SK-N-SH treated with all-trans-retinoic acid at 6 μM for 48 hours (cell line): ENCODE measurements around the gene GRIK1.

ENCODE experiments used
- ARNTL ChIP-seq: fragments of 450-650 bp; formaldehyde crosslinking; IDR thresholded peaks from 2 replicates; pipeline ENCODE4 v1.5.0; 2020; ENCODE audit warnings: low read depth, mild to moderate bottlenecking, moderate library complexity, borderline replicate concordance
- CREB5 ChIP-seq: fragments of 250-450 bp; sonication (Bioruptor Pico); IDR thresholded peaks from 2 replicates; pipeline ENCODE4 v1.5.1; 2020; ENCODE audit warnings: low read depth, mild to moderate bottlenecking, moderate library complexity
- CSRNP3 ChIP-seq: fragments of 250-450 bp; sonication (Bioruptor Pico); IDR thresholded peaks from 2 replicates; pipeline ENCODE4 v1.5.1; 2021; ENCODE audit warnings: mild to moderate bottlenecking, moderate library complexity
- ESRRG ChIP-seq: fragments of 250-450 bp; sonication (Bioruptor Pico); IDR thresholded peaks from 2 replicates; pipeline ENCODE4 v1.6.1; 2021; ENCODE audit warnings: mild to moderate bottlenecking
- PATZ1 ChIP-seq: fragments of 250-450 bp; sonication (Bioruptor Pico); IDR thresholded peaks from 2 replicates; pipeline ENCODE4 v1.8.0; 2020; ENCODE audit warnings: mild to moderate bottlenecking, moderate library complexity, borderline replicate concordance
- POU6F1 ChIP-seq: fragments of 250-450 bp; sonication (Bioruptor Pico); IDR thresholded peaks from 2 replicates; pipeline ENCODE4 v1.8.0; 2021; ENCODE audit warnings: low read depth, mild to moderate bottlenecking, moderate library complexity, borderline replicate concordance
- PPARA ChIP-seq: fragments of 250-450 bp; sonication (Bioruptor Pico); IDR thresholded peaks from 2 replicates; pipeline ENCODE4 v1.5.0; 2020; ENCODE audit warnings: mild to moderate bottlenecking, borderline replicate concordance
- TOX ChIP-seq: fragments of 250-450 bp; sonication (Bioruptor Pico); IDR thresholded peaks from 2 replicates; pipeline ENCODE4 v1.8.0; 2021; ENCODE audit warnings: mild to moderate bottlenecking, moderate library complexity, borderline replicate concordance
- ZFP3 ChIP-seq: fragments of 250-450 bp; sonication (Bioruptor Pico); IDR thresholded peaks from 2 replicates; pipeline ENCODE4 v1.5.0; 2020; ENCODE audit warnings: mild to moderate bottlenecking, moderate library complexity
- ZFP30 ChIP-seq: fragments of 450-650 bp; formaldehyde crosslinking; IDR thresholded peaks from 2 replicates; pipeline ENCODE4 v1.5.0; 2022; ENCODE audit warnings: mild to moderate bottlenecking, moderate library complexity
- ZNF565 ChIP-seq: fragments of 450-650 bp; formaldehyde crosslinking; conservative IDR thresholded peaks from 2 replicates; pipeline ENCODE4 v1.5.0; 2020; ENCODE audit warnings: low read depth, mild to moderate bottlenecking, moderate library complexity
- ZNF70 ChIP-seq: fragments of 450-650 bp; formaldehyde crosslinking; IDR thresholded peaks from 2 replicates; pipeline ENCODE4 v1.5.0; 2020; ENCODE audit warnings: mild to moderate bottlenecking, moderate library complexity
- ZNF8 ChIP-seq: fragments of 450-650 bp; formaldehyde crosslinking; IDR thresholded peaks from 2 replicates; pipeline ENCODE4 v1.5.0; 2020; ENCODE audit warnings: mild to moderate bottlenecking, moderate library complexity

GRCh38 chr21:29719521-29719920 lies 220.3 kb downstream of the GRIK1 start:
- TF ChIP-seq ESRRG (no peak), CREB5 (CRISPR knock-in tag) (no peak), ZNF565 (CRISPR knock-in tag) (no peak), POU6F1 (no peak), CSRNP3 (CRISPR knock-in tag) (no peak), PPARA (CRISPR knock-in tag) (no peak), PATZ1 (CRISPR knock-in tag) (no peak), ARNTL (CRISPR knock-in tag) (no peak), ZFP3 (no peak), ZNF70 (CRISPR knock-in tag) (no peak), TOX (CRISPR knock-in tag) (no peak), ZFP30 (no peak), ZNF8 (CRISPR knock-in tag) (no peak)
